Activated CD4-positive, alpha-beta T cell treated with anti-CD3 and anti-CD28 coated beads for 4 hours (primary cell): ENCODE results near the gene SUN1.
"Not testable (repeated sequence)": the region's sequence is repeated elsewhere in the genome, so short reads cannot be mapped to it uniquely, and the experiment has no call there.

Experiments used
- DNase-seq, 2 donors: peaks; one replicate each; pipeline ENCODE4 v3.0.0-alpha.2; 2020

The SUN1 gene

GRCh38 chr7:803796-804195 is 28.5 kb upstream of the SUN1 start:
- DNase-seq: not testable (repeated sequence)

- DNase-seq: no peak
Measured at GRCh38 chr7:805261-805660, 27.0 kb upstream of the SUN1 start.

GRCh38 chr7:815284-816216 is 16.7 kb upstream of the SUN1 start:
- DNase-seq: peak in 1 of 2 donors; percentile 12

- peak; percentile 96 for DNase-seq
Measured at GRCh38 chr7:816300-816750, 16.0 kb upstream of the SUN1 start.

- peak; percentile 24 to 29 for DNase-seq
Measured at GRCh38 chr7:816751-817671, 15.3 kb upstream of the SUN1 start.

GRCh38 chr7:818031-818699 is 14.1 kb upstream of the SUN1 start:
- DNase-seq: no peak

- no peak for DNase-seq
Measured at GRCh38 chr7:820341-820740, 11.9 kb upstream of the SUN1 start.

GRCh38 chr7:821688-822087 is 10.6 kb upstream of the SUN1 start:
- DNase-seq: no peak

GRCh38 chr7:822692-823276 is 9.5 kb upstream of the SUN1 start:
- DNase-seq: no peak

GRCh38 chr7:823649-824048 is 8.6 kb upstream of the SUN1 start:
- DNase-seq: no peak

- no peak for DNase-seq
Measured at GRCh38 chr7:824081-824480, 8.2 kb upstream of the SUN1 start.

GRCh38 chr7:824664-825063 is 7.6 kb upstream of the SUN1 start:
- no peak for DNase-seq

- no peak for DNase-seq
Measured at GRCh38 chr7:825386-825785, 6.9 kb upstream of the SUN1 start.

GRCh38 chr7:826230-826917 is 5.9 kb upstream of the SUN1 start:
- no peak for DNase-seq

GRCh38 chr7:828793-829561 is 3.3 kb upstream of the SUN1 start:
- no peak for DNase-seq

GRCh38 chr7:830069-830468 is 2.2 kb upstream of the SUN1 start:
- DNase-seq: no peak

GRCh38 chr7:831596-832166 is 595 bp upstream of the SUN1 start:
- DNase-seq: peak; percentile 31 to 33

- DNase-seq: no peak
Measured at GRCh38 chr7:832968-833424, 720 bp downstream of the SUN1 start.

GRCh38 chr7:833601-834258 is 1.5 kb downstream of the SUN1 start:
- DNase-seq: no peak

- no peak for DNase-seq
Measured at GRCh38 chr7:834277-834676, 2.0 kb downstream of the SUN1 start.
